Parathyroid adenoma (tissue), 2 donors: ENCODE measurements around the gene ARIH2.

Source experiments
- H2AFZ ChIP-seq: fragments of 300-600 bp; sonication (generic); one replicate; pipeline ENCODE4 v1.7.0; 2017; ENCODE audit warnings: antibody characterized with exemption, mild to moderate bottlenecking
- H3K27ac ChIP-seq: fragments of 300-600 bp; sonication (generic); one replicate; pipeline ENCODE4 v1.7.0; 2017
- H3K27me3 ChIP-seq: fragments of 300-600 bp; sonication (generic); one replicate; pipeline ENCODE4 v1.7.0; 2017; ENCODE audit warnings: low read length; ENCODE audit not compliant: control insufficient read depth, insufficient read depth
- H3K36me3 ChIP-seq: fragments of 300-600 bp; sonication (generic); one replicate; pipeline ENCODE4 v1.7.0; 2017; ENCODE audit warnings: low read length; ENCODE audit not compliant: control insufficient read depth, insufficient read depth
- H3K4me1 ChIP-seq: fragments of 300-600 bp; sonication (generic); one replicate; pipeline ENCODE4 v1.7.0; 2017; ENCODE audit warnings: control low read depth
- H3K4me2 ChIP-seq: fragments of 300-600 bp; sonication (generic); one replicate; pipeline ENCODE4 v1.7.0; 2017; ENCODE audit warnings: low read length
- H3K4me3 ChIP-seq: fragments of 300-600 bp; sonication (generic); one replicate; pipeline ENCODE4 v1.7.0; 2017; ENCODE audit warnings: low read depth, low read length
- H3K79me2 ChIP-seq: fragments of 300-600 bp; sonication (generic); one replicate; pipeline ENCODE4 v1.7.0; 2017; ENCODE audit warnings: control low read depth
- H3K9ac ChIP-seq: fragments of 300-600 bp; sonication (generic); one replicate; pipeline ENCODE4 v1.7.0; 2017; ENCODE audit warnings: mild to moderate bottlenecking
- H3K9me3 ChIP-seq: fragments of 300-600 bp; sonication (generic); one replicate; pipeline ENCODE4 v1.7.0; 2017; ENCODE audit warnings: low read length; ENCODE audit not compliant: control insufficient read depth
- TF ChIP-seq, protein P1 (sequence below): fragments of 300-600 bp; sonication (generic); IDR thresholded peaks from one replicate; pipeline ENCODE4 v1.7.0; 2017; ENCODE audit warnings: antibody characterized with exemption, mild to moderate bottlenecking
- donor health status: primary hyperparathyroidism.

The ARIH2 gene

DNA sequence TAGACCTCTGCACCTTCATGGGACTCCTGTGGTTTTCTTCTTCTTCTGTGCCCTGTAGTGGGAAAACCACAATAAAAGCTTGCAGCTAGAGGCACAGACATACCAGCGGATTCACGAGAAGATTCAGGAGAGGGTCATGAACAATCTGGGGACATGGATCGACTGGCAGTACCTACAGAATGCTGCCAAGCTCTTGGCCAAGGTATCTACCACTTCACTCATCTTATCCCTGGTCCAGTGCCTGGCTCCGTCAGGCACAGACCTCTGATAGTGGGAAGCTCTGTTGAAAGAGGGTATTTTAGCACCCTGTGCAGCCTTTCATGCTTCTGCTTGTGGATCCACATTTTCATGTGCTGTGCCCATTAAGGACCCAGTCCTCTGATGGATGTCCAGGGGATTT is 61.7 kb downstream of the ARIH2 start:
- no peaks in the 10 kb centered on the region for H3K9me3 ChIP-seq
- no peak overlapping the region for H2AFZ ChIP-seq
- H3K4me3 ChIP-seq, result no peak overlapping the region
- no peaks in the 10 kb centered on the region for H3K36me3 ChIP-seq
- H3K4me1 ChIP-seq, result no peaks in the 10 kb centered on the region
- no peak overlapping the region for H3K27ac ChIP-seq
- TF ChIP-seq, protein P1, sequence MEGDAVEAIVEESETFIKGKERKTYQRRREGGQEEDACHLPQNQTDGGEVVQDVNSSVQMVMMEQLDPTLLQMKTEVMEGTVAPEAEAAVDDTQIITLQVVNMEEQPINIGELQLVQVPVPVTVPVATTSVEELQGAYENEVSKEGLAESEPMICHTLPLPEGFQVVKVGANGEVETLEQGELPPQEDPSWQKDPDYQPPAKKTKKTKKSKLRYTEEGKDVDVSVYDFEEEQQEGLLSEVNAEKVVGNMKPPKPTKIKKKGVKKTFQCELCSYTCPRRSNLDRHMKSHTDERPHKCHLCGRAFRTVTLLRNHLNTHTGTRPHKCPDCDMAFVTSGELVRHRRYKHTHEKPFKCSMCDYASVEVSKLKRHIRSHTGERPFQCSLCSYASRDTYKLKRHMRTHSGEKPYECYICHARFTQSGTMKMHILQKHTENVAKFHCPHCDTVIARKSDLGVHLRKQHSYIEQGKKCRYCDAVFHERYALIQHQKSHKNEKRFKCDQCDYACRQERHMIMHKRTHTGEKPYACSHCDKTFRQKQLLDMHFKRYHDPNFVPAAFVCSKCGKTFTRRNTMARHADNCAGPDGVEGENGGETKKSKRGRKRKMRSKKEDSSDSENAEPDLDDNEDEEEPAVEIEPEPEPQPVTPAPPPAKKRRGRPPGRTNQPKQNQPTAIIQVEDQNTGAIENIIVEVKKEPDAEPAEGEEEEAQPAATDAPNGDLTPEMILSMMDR, result no peak
- no peak overlapping the region for H3K9ac ChIP-seq
- peaks cover 4% of the 10 kb centered on the region for H3K79me2 ChIP-seq
- H3K27me3 ChIP-seq, result no peaks in the 10 kb centered on the region
- no peak overlapping the region for H3K4me2 ChIP-seq

DNA sequence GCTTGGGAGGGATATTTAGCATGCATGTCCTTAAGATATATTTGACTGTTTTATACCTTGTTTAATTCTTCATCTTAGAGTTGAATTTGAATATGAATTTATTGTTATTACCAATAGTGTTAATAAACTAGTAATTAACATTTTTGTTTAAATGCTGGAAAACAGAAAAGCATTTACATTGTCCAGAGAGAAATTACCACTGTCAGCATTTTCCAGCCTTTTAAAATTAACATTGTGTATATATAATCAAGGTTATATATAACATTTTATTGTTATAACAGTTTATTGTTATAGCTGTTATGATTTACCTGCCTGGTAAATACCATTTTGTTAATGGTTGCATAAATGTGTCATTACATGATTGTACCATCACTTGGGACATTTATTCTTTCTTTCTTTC is 63.4 kb downstream of the ARIH2 start:
- Histone ChIP-seq H3K79me2 (no peaks in the 10 kb centered on the region), H3K27me3 (no peaks in the 10 kb centered on the region), H3K4me2 (no peak overlapping the region), H2AFZ (no peak overlapping the region), H3K9me3 (no peaks in the 10 kb centered on the region), H3K4me3 (no peak overlapping the region), H3K36me3 (no peaks in the 10 kb centered on the region), H3K9ac (no peak overlapping the region), H3K27ac (no peak overlapping the region), H3K4me1 (no peaks in the 10 kb centered on the region)
- TF ChIP-seq, protein P1, result no peak

DNA sequence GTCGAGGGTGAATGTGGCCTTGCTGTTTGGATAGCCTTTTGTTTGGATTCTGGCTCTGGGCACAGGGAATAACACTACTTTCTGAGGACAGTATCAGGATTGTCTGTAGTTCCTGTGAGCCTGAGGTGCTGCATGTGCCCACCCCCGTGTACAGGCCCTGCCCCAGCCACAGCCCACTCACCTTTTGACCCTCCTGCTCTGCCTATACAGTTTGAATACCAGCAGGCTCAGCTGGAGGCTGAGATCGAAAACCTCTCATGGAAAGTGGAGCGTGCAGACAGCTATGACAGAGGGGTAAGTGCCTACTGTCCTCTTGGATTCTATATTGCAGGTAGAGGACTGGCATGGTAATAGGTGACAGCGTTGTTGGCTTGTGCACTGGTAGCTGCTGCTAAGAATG is 64.0 kb downstream of the ARIH2 start:
- TF ChIP-seq, protein P1, result no peak
- Histone ChIP-seq H3K36me3 (no peaks in the 10 kb centered on the region), H3K9ac (no peak overlapping the region), H3K9me3 (no peaks in the 10 kb centered on the region), H3K79me2 (no peaks in the 10 kb centered on the region), H3K27ac (no peak overlapping the region), H3K4me3 (no peak overlapping the region), H3K27me3 (no peaks in the 10 kb centered on the region), H3K4me1 (peaks cover 1% of the 10 kb centered on the region), H2AFZ (no peak overlapping the region), H3K4me2 (no peak overlapping the region)

DNA sequence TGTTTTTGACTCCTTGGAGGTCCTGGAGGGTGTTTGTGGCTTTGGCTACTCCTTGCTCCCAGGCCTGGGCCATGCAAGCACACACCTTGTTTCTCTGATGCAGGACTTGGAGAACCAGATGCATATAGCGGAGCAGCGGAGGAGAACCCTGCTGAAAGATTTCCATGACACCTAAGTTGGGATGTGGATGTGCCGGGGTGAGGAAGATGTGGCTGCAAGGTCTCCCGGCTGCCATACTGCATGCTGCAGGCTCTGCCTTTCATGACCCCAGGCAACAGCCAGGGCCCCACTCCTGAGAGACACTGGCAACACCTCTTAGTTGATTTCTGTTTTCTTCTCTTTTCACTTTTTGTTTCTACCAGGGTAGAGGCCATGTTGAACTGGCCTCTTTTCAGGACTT is 64.5 kb downstream of the ARIH2 start:
- Histone ChIP-seq H2AFZ (no peak overlapping the region), H3K27me3 (no peaks in the 10 kb centered on the region), H3K9me3 (no peaks in the 10 kb centered on the region), H3K36me3 (no peaks in the 10 kb centered on the region), H3K4me3 (no peak overlapping the region), H3K79me2 (peaks cover 3% of the 10 kb centered on the region), H3K4me2 (no peak overlapping the region), H3K9ac (no peak overlapping the region), H3K4me1 (peaks cover 5% of the 10 kb centered on the region), H3K27ac (no peak overlapping the region)
- TF ChIP-seq, protein P1, result no peak

DNA sequence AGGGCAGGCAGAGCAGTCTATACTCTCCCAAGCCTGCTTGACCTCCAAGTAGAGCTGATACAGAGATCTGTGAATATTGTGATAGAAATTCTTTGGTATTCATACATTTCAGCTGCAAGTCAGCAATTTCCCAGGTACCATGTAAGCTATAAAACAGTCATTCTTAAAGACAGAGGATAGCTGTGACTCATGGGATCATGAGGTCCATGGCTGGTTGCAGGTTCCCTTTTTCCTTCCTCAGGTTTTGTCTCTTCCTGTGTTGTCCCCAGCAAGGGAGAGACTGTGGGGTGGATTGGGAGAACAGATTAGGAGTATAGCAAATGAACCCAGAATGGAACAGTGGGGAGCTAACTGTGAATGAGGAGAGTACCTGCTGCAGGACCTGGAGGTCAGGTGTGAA is 66.0 kb downstream of the ARIH2 start:
- no peak overlapping the region for H3K9ac ChIP-seq
- H3K4me2 ChIP-seq, result no peak overlapping the region
- peaks cover 9% of the 10 kb centered on the region for H3K79me2 ChIP-seq
- H3K27ac ChIP-seq, result no peak overlapping the region
- H3K4me1 ChIP-seq, result peaks cover 10% of the 10 kb centered on the region
- TF ChIP-seq, protein P1, result no peak
- no peaks in the 10 kb centered on the region for H3K27me3 ChIP-seq
- H3K36me3 ChIP-seq, result no peaks in the 10 kb centered on the region
- H2AFZ ChIP-seq, result no peak overlapping the region
- H3K4me3 ChIP-seq, result no peak overlapping the region
- no peaks in the 10 kb centered on the region for H3K9me3 ChIP-seq
